Measurements from ENCODE around the gene WASHC4. TPM values are rescaled to one million over a fixed set of nuclear protein-coding genes. Genes with fewer than 3 reads are reported as not detected.
A peak's percentile ranks its signal among the peaks of the same experiment; 100 is the strongest.

Gene WASHC4
- total RNA-seq, 1 experiment from 2014 or later = 41.2 TPM

DNA sequence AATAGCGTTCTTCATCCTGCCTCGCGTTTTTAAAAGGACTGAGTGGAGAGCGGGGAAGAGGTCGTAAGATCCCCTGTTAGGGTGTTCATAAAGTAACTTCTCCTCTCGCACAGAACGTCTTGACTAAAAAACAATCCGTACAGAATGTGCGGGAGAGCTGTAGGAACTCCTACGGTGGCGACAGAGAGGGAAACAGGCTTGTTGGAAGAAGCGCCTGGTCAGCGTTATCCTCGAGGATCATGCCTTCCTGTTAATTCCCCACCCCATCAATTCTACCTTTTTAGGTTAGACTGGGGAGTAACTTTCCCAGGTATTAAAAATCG is 399 bp upstream of the WASHC4 start:
- H3K27ac Mint-ChIP-seq = peak overlapping the region; percentile 70 to 99 (median 98); a peak in 6 of 7 replicates
- Histone ChIP-seq H2AK5ac (ENCODE audit: insufficient read length, low read length) (no peak overlapping the region), H2AFZ (ENCODE audit: low read length) (no peak overlapping the region), H3K79me1 (ENCODE audit: insufficient read depth, low read depth, low read length, poor library complexity, severe bottlenecking) (no peaks in the 10 kb centered on the region), H3K27ac (ENCODE audit: insufficient read length, low read depth, low read length) (peak overlapping the region; percentile 7), H3K79me2 (ENCODE audit: insufficient read depth, low read length) (peaks cover 18% of the 10 kb centered on the region; the same call in 1 of the 2 replicates), H3K4me2 (ENCODE audit: insufficient read depth, insufficient read length, low read length) (peak overlapping the region; percentile 79), H3K27me3 (ENCODE audit: insufficient read depth, low read length) (no peaks in the 10 kb centered on the region), H2BK15ac (ENCODE audit: low read depth, low read length) (no peak overlapping the region), H3K18ac (ENCODE audit: insufficient read length, low read depth, low read length) (peak overlapping the region; percentile 76), H3K4me1 (ENCODE audit: insufficient read depth, low read length) (no peaks in the 10 kb centered on the region; the same call in 1 of the 2 replicates), H4K8ac (replicated peaks; ENCODE audit: insufficient read length, low read depth, low read length) (no peak overlapping the region), H3K23ac (ENCODE audit: insufficient read length, low read depth, low read length) (no peak overlapping the region), H3K9me3 (ENCODE audit: control insufficient read depth, low read depth, low read length) (no peaks in the 10 kb centered on the region), H3K23me2 (ENCODE audit: insufficient read length, low read depth, low read length, poor library complexity, severe bottlenecking) (peaks cover 5% of the 10 kb centered on the region), H3K56ac (ENCODE audit: insufficient read length, low read depth, low read length) (no peak overlapping the region), H3K14ac (ENCODE audit: insufficient read depth, low read length) (peak overlapping the region; percentile 77; the same call in 1 of the 2 replicates), H4K91ac (ENCODE audit: insufficient read length, low read depth, low read length) (no peak overlapping the region), H4K5ac (ENCODE audit: insufficient read length, low read depth, low read length) (peak overlapping the region; percentile 53), H3K9ac (ENCODE audit: extremely low read depth, insufficient read length, low read length) (peak overlapping the region; percentile 76), H3T11ph (ENCODE audit: low read length) (no peak overlapping the region), H3K4ac (ENCODE audit: low read depth, low read length) (no peak overlapping the region), H4K20me1 (ENCODE audit: control insufficient read depth, insufficient read depth, insufficient read length) (no peaks in the 10 kb centered on the region), H2BK120ac (ENCODE audit: low read depth, low read length, poor library complexity, severe bottlenecking) (no peak overlapping the region), H2BK20ac (ENCODE audit: low read depth, low read length, poor library complexity, severe bottlenecking) (no peak overlapping the region), H2BK5ac (ENCODE audit: insufficient read length, low read length) (no peak overlapping the region), H2BK12ac (ENCODE audit: insufficient read length, low read depth, low read length) (no peak overlapping the region)
- H3K4me3 Mint-ChIP-seq = peak overlapping the region; percentile 94 to 95
- DNase-seq = no peak
- no CpG with 5 or more reads among the region's 15 CpGs for WGBS (ENCODE audit: extremely low coverage, insufficient read length, low lambda C conversion rate)
- peaks cover 4 to 5% (median 4%) of the 10 kb centered on the region in 3 experiments for H3K36me3 Mint-ChIP-seq (ENCODE audit: insufficient read depth in 1 of 3, low read depth in 3 of 3)
- no peaks in the 10 kb centered on the region; the same call in 1 of the 2 replicates for H3K27me3 Mint-ChIP-seq (ENCODE audit: low read depth)
- H3K4me1 Mint-ChIP-seq = peaks cover 36 to 37% of the 10 kb centered on the region in 2 experiments
- peaks cover 2 to 5% of the 10 kb centered on the region in 2 experiments; a peak in 2 of 5 replicates for H3K9me3 Mint-ChIP-seq
- no peak for TF ChIP-seq CTCF (conservative IDR thresholded peaks at IDR 0.05)
